Prostate gland (tissue), 2 donors: ENCODE results near the gene GLP1R.

Experiments
- CTCF ChIP-seq, 4 experiments: fragments of 200-600 bp in 2 of 4; fragments of 450-650 bp in 2 of 4; sonication (generic) in 2 of 4; IDR thresholded peaks; 1 replicate in 3 of 4; 2 replicates in 1 of 4; pipeline ENCODE4 v1.5.1; 2016 to 2019; ENCODE audit warnings: antibody characterized with exemption in 4 of 4, mild to moderate bottlenecking in 2 of 4, moderate library complexity in 2 of 4
- POLR2AphosphoS5 ChIP-seq: sonication (generic); formaldehyde crosslinking; IDR thresholded peaks from one replicate; pipeline ENCODE4 v1.6.1; 2017; ENCODE audit warnings: antibody characterized with exemption

- TF ChIP-seq CTCF (IDR thresholded peaks at IDR 0.05) (no peak), POLR2AphosphoS5 (no peak)
These were observed 88.7 kb downstream of the GLP1R start for GRCh38 chr6:39137245-39137644.
